A549 (cell line): Measurements from ENCODE around the gene HNRNPUL1.

Experiments
- CTCF ChIP-seq: fragments of >200 bp; sonication (Bioruptor Twin); formaldehyde crosslinking; IDR thresholded peaks from 3 replicates; pipeline ENCODE4 v1.5.1; 2016
- EP300 ChIP-seq, 2 experiments: fragments of >200 bp; sonication (Bioruptor Twin); formaldehyde crosslinking; IDR thresholded peaks; 2 replicates in 1 of 2; 3 replicates in 1 of 2; pipeline ENCODE4 v1.6.1; 2016 to 2017
- ESRRA ChIP-seq: fragments of 150-350 bp; IDR thresholded peaks from 2 replicates; pipeline ENCODE4 v1.6.1; 2014; ENCODE audit warnings: mild to moderate bottlenecking, low read length, borderline replicate concordance
- POLR2A ChIP-seq: IDR thresholded peaks from 2 replicates; pipeline ENCODE4 v1.6.1; 2012; ENCODE audit warnings: mild to moderate bottlenecking, low read length
- RAD21 ChIP-seq, 2 experiments: fragments of >200 bp in 1 of 2; sonication (Bioruptor Twin) in 1 of 2; formaldehyde crosslinking in 1 of 2; IDR thresholded peaks in 1 of 2; conservative IDR thresholded peaks in 1 of 2; 2 replicates in 1 of 2; 3 replicates in 1 of 2; pipeline ENCODE4 v1.6.1; 2012 to 2018; ENCODE audit warnings: inconsistent platforms in 1 of 2
- TF ChIP-seq, protein P1 (sequence below): fragments of 200-600 bp; sonication (generic); IDR thresholded peaks from 2 replicates; pipeline ENCODE4 v1.6.1; 2016; ENCODE audit warnings: antibody characterized with exemption, mild to moderate bottlenecking, moderate library complexity

DNA sequence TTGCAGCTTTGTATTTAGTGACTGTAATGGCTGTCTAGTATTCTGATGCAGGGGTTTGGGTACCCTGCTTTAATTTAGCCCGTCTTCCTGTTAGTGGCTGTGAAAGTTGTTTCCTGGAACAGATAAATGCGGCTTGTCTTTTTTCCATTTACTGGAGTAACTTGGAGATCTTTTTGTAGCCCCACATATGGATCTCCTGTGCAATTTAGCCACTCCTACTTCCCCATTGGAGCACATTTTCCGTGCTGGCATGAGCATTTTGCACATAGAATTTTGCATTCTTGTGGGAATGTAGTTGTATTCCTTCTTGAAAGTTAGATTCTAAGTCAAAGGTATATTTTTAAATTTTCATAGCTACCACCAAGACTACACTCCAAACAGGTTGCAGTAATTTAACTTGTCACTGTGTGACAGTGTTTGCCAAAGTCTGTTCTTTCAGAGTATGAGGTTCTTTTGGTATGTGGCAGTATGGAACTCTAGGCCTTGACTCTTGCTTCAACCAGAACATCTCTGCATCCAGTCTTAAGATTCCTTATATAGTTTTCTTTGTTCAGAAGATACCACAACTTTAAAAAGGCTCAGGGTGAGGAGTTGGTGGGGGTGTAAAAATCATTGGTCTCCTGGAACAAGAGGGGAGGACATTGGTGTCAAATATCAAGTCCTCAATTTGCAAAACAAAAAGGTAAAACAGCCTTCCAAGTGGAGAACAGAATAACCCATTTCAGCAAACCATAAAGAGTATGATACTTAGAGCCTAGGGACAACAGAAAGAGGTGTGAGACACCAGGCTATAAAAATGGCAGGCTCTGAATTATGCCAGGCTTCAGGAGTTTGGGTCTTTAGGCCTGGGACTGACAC, 24.7 kb downstream of the HNRNPUL1 start:
- TF ChIP-seq RAD21 (conservative IDR thresholded peaks at IDR 0.05 in 1 of 2, IDR thresholded peaks at IDR 0.05 in 1 of 2) (no peak), EP300 (IDR thresholded peaks at IDR 0.05) (no peak), CTCF (no peak), POLR2A (no peak), ESRRA (no peak)
- TF ChIP-seq, protein P1, sequence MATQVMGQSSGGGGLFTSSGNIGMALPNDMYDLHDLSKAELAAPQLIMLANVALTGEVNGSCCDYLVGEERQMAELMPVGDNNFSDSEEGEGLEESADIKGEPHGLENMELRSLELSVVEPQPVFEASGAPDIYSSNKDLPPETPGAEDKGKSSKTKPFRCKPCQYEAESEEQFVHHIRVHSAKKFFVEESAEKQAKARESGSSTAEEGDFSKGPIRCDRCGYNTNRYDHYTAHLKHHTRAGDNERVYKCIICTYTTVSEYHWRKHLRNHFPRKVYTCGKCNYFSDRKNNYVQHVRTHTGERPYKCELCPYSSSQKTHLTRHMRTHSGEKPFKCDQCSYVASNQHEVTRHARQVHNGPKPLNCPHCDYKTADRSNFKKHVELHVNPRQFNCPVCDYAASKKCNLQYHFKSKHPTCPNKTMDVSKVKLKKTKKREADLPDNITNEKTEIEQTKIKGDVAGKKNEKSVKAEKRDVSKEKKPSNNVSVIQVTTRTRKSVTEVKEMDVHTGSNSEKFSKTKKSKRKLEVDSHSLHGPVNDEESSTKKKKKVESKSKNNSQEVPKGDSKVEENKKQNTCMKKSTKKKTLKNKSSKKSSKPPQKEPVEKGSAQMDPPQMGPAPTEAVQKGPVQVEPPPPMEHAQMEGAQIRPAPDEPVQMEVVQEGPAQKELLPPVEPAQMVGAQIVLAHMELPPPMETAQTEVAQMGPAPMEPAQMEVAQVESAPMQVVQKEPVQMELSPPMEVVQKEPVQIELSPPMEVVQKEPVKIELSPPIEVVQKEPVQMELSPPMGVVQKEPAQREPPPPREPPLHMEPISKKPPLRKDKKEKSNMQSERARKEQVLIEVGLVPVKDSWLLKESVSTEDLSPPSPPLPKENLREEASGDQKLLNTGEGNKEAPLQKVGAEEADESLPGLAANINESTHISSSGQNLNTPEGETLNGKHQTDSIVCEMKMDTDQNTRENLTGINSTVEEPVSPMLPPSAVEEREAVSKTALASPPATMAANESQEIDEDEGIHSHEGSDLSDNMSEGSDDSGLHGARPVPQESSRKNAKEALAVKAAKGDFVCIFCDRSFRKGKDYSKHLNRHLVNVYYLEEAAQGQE: no peak
